ENCODE measurements around the gene GDAP2. TPM values are rescaled to one million over a fixed set of nuclear protein-coding genes. Genes with fewer than 3 reads are reported as not detected.

GDAP2 gene
- total and polyA plus RNA-seq, 2 of the 4 experiments (the other 2 are of a cell fraction) = 5.4 to 27.1 TPM

GRCh38 chr1:117976381-117976780, 47.0 kb upstream of the GDAP2 start:
- Histone ChIP-seq H2AK5ac (ENCODE audit: low read depth, low read length) (no peak overlapping the region), H2AK9ac (replicated peaks; ENCODE audit: low read depth, low read length, poor library complexity) (no peak overlapping the region), H4K91ac (ENCODE audit: insufficient read depth, low read depth, low read length) (no peak overlapping the region), H4K20me1 (ENCODE audit: insufficient read depth, low read length) (no peaks in the 10 kb centered on the region), H2BK120ac (ENCODE audit: low read depth, low read length) (no peak overlapping the region), H2BK20ac (ENCODE audit: low read depth, low read length) (no peak overlapping the region), H3K4me2 (ENCODE audit: low read depth, low read length) (no peak overlapping the region), H2AFZ (replicated peaks; ENCODE audit: low read length, poor library complexity) (no peak overlapping the region), H3K56ac (ENCODE audit: extremely low read depth, insufficient read depth, low read length) (no peak overlapping the region), H4K5ac (ENCODE audit: low read depth, low read length) (no peak overlapping the region), H3K4ac (ENCODE audit: low read depth, low read length) (no peak overlapping the region), H2BK5ac (ENCODE audit: low read depth, low read length, poor library complexity, severe bottlenecking) (no peak overlapping the region), H3K4me1 (ENCODE audit: control insufficient read depth, insufficient read depth, low read length) (no peaks in the 10 kb centered on the region), H3K18ac (ENCODE audit: low read depth, low read length) (no peak overlapping the region), H2BK15ac (ENCODE audit: low read depth, low read length) (no peak overlapping the region), H3K27ac (ENCODE audit: insufficient read depth, low read length) (no peak overlapping the region), H3K27me3 (ENCODE audit: control insufficient read depth, insufficient read depth, low read length) (peaks cover 6% of the 10 kb centered on the region), H3K23ac (ENCODE audit: low read depth, low read length) (no peak overlapping the region), H3K9ac (ENCODE audit: low read depth, low read length) (no peak overlapping the region), H3K9me1 (ENCODE audit: insufficient read depth, low read length) (no peaks in the 10 kb centered on the region; the same call in 1 of the 2 replicates), H3K4me3 (ENCODE audit: insufficient read depth, low read depth, low read length) (no peak overlapping the region), H3K79me1 (ENCODE audit: low read depth in 1 of 2, low read length in 2 of 2) (no peaks in the 10 kb centered on the region), H4K8ac (ENCODE audit: low read depth in 2 of 2, low read length in 2 of 2) (no peak overlapping the region), H3K14ac (replicated peaks; ENCODE audit: low read depth, low read length) (no peak overlapping the region), H3K36me3 (ENCODE audit: control insufficient read depth, insufficient read depth, low read length) (no peaks in the 10 kb centered on the region), H3K9me3 (ENCODE audit: control insufficient read depth, insufficient read depth, low read length) (no peaks in the 10 kb centered on the region)
- intact Hi-C loops (cut with micrococcal nuclease) (no loop called here), dilution Hi-C loops (cut with HindIII; ENCODE audit: low sequenced_read_pairs, unreplicated experiment) (no loop called here), in situ Hi-C loops (cut with MboI; ENCODE audit: low sequenced_read_pairs) (no loop called here)
- no TSS peak for BruUV-seq (replicated peaks)
- ChIA-PET POLR2A (ENCODE audit: unreplicated experiment) (no interaction called here), CTCF (no interaction called here)
- ATAC-seq (ENCODE audit: low read depth) (no peak), DNase-seq (no peak)
- TF ChIP-seq USF2 (IDR thresholded peaks at IDR 0.05; ENCODE audit: low read depth, low read length) (no peak), MAZ (IDR thresholded peaks at IDR 0.05; ENCODE audit: borderline replicate concordance, low read depth, low read length) (no peak)
- 80% methylated on average over 1 of the region's 3 CpGs; no CpG with 5 or more reads in 1 of the 2 experiments for WGBS, 2 experiments (ENCODE audit: extremely low coverage in 2 of 2, insufficient read length in 1 of 2)
